ENCODE data around the gene SEPTIN7.

SEPTIN7 gene

GRCh38 chr7:35839860-35840854, 39.3 kb downstream of the SEPTIN7 start:
- no peak for DNase-seq

GRCh38 chr7:35846816-35847412, 46.1 kb downstream of the SEPTIN7 start:
- no peak for DNase-seq

DNA sequence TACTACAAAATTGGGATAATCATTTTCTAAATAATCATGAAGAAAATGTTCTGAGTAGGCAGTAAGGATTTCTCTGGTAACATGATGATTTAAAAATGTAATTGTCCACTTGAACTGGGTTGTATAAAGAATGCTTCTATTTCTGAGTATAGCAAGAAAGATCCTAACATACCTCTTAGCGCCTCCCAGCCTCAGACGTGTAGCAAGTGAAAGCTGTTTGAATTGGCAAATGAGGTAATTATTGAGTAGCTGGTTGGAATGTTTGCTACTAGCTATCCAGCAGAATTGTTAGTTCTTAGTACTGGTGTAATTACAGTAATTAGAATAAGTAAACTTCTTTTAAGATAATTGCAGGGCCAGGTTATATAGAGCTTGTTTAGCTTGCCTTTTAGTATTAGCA, 47.9 kb downstream of the SEPTIN7 start:
- DNase-seq = no peak

GRCh38 chr7:35849158-35849831, 48.4 kb downstream of the SEPTIN7 start:
- no peak for DNase-seq

GRCh38 chr7:35849954-35850353, 49.1 kb downstream of the SEPTIN7 start:
- DNase-seq = no peak
